Measurements from ENCODE around the gene ZYG11A.
A peak's percentile ranks its signal among the peaks of the same experiment; 100 is the strongest.

- TF ChIP-seq POLR2A (IDR thresholded peaks at IDR 0.05): no peak
- TF ChIP-seq, protein P1, sequence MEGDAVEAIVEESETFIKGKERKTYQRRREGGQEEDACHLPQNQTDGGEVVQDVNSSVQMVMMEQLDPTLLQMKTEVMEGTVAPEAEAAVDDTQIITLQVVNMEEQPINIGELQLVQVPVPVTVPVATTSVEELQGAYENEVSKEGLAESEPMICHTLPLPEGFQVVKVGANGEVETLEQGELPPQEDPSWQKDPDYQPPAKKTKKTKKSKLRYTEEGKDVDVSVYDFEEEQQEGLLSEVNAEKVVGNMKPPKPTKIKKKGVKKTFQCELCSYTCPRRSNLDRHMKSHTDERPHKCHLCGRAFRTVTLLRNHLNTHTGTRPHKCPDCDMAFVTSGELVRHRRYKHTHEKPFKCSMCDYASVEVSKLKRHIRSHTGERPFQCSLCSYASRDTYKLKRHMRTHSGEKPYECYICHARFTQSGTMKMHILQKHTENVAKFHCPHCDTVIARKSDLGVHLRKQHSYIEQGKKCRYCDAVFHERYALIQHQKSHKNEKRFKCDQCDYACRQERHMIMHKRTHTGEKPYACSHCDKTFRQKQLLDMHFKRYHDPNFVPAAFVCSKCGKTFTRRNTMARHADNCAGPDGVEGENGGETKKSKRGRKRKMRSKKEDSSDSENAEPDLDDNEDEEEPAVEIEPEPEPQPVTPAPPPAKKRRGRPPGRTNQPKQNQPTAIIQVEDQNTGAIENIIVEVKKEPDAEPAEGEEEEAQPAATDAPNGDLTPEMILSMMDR (IDR thresholded peaks at IDR 0.05): peak in 3 of 5 experiments; percentile 7 to 32 (median 28)
Measured at GRCh38 chr1:52842643-52843310, at the start of gene ZYG11A.
